GM18867 (cell line): ENCODE data around the gene KIF5B.
A peak's percentile ranks its signal among the peaks of the same experiment; 100 is the strongest.
"Not testable (repeated sequence)": the region's sequence is repeated elsewhere in the genome, so short reads cannot be mapped to it uniquely, and the experiment has no call there.

Experiments
- ATAC-seq: cut with Tn5 transposase; IDR thresholded peaks from one replicate; pipeline ENCODE4 v1.9.1; 2021; ENCODE audit warnings: mild to moderate bottlenecking, moderate library complexity; ENCODE audit not compliant: unreplicated experiment

The KIF5B gene

GRCh38 chr10:32060347-32060746, 4.1 kb upstream of the KIF5B start:
- ATAC-seq, result no peak

- no peak for ATAC-seq
Observed at GRCh38 chr10:32059472-32059871, 3.2 kb upstream of the KIF5B start.

- no peak for ATAC-seq
Observed at GRCh38 chr10:32057036-32057372, 779 bp upstream of the KIF5B start.

- ATAC-seq, result peak; percentile 52
Observed at GRCh38 chr10:32055478-32056135, 618 bp downstream of the KIF5B start.

GRCh38 chr10:32054094-32054493, 2.1 kb downstream of the KIF5B start:
- ATAC-seq, result no peak

GRCh38 chr10:32053392-32053791, 2.8 kb downstream of the KIF5B start:
- ATAC-seq, result not testable (repeated sequence)

GRCh38 chr10:32051926-32052325, 4.3 kb downstream of the KIF5B start:
- ATAC-seq, result no peak

- no peak for ATAC-seq
Observed at GRCh38 chr10:32050177-32050576, 6.0 kb downstream of the KIF5B start.

- no peak for ATAC-seq
Observed at GRCh38 chr10:32049113-32049512, 7.1 kb downstream of the KIF5B start.

GRCh38 chr10:32048282-32048681, 7.9 kb downstream of the KIF5B start:
- no peak for ATAC-seq

- ATAC-seq, result no peak
Observed at GRCh38 chr10:32047881-32048280, 8.3 kb downstream of the KIF5B start.

- no peak for ATAC-seq
Observed at GRCh38 chr10:32046151-32046550, 10.1 kb downstream of the KIF5B start.

- not testable (repeated sequence) for ATAC-seq
Observed at GRCh38 chr10:32042730-32043129, 13.5 kb downstream of the KIF5B start.

GRCh38 chr10:32041290-32042028, 14.8 kb downstream of the KIF5B start:
- ATAC-seq, result no peak

- no peak for ATAC-seq
Observed at GRCh38 chr10:32039734-32040133, 16.5 kb downstream of the KIF5B start.

- no peak for ATAC-seq
Observed at GRCh38 chr10:32038777-32039176, 17.4 kb downstream of the KIF5B start.

GRCh38 chr10:32036922-32037321, 19.3 kb downstream of the KIF5B start:
- ATAC-seq, result no peak

GRCh38 chr10:32035038-32035437, 21.2 kb downstream of the KIF5B start:
- ATAC-seq, result no peak

GRCh38 chr10:32033171-32033570, 23.1 kb downstream of the KIF5B start:
- no peak for ATAC-seq

- no peak for ATAC-seq
Observed at GRCh38 chr10:32031920-32032319, 24.3 kb downstream of the KIF5B start.

- ATAC-seq, result no peak
Observed at GRCh38 chr10:32031424-32031823, 24.8 kb downstream of the KIF5B start.

GRCh38 chr10:32028710-32029109, 27.5 kb downstream of the KIF5B start:
- no peak for ATAC-seq

- ATAC-seq, result no peak
Observed at GRCh38 chr10:32023264-32023663, 33.0 kb downstream of the KIF5B start.
